Dermis microvascular lymphatic vessel endothelial cell (primary cell): ENCODE data around the gene SAMD4A. TPM values are rescaled to one million over a fixed set of nuclear protein-coding genes. Genes with fewer than 3 reads are reported as not detected.
"Not testable (repeated sequence)": the region's sequence is repeated elsewhere in the genome, so short reads cannot be mapped to it uniquely, and the experiment has no call there.

ENCODE experiments used
- DNase-seq, 2 donors: peaks; one replicate each; pipeline versions ENCODE4 v3.0.0 to v3.0.0-alpha.2; 2010; ENCODE audit warnings: low read depth in 2 of 2
- total RNA-seq: library from RNA; depleted of rRNA; stranded (reverse); fragments of >200 nt; gene quantifications from 2 replicates; pipeline ENCODE4 v1.2.1, GENCODE V29; 2014

SAMD4A gene
- total RNA-seq, 1 donor from 2014 or later, result 20.8 TPM

DNA sequence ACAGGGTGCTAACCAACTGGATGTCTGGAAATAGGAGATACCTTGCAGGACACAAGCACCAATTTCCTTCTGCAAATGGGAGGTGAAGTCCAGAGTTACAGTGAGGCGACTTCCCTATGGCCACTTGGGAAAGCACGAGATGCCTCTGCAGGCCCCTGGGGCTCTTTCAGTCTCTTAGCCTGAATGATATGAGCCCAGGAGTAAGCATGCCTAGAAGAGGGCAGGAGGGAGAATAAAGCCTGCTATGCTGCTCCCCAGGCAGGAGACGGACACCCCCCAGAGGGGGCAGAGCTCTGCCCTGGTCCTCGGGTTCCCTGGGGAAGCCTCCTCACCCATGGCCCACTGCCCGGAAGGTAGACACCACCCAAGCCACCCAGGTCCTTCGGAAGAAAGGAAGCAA is 230.6 kb downstream of the SAMD4A start:
- no peak for DNase-seq

DNA sequence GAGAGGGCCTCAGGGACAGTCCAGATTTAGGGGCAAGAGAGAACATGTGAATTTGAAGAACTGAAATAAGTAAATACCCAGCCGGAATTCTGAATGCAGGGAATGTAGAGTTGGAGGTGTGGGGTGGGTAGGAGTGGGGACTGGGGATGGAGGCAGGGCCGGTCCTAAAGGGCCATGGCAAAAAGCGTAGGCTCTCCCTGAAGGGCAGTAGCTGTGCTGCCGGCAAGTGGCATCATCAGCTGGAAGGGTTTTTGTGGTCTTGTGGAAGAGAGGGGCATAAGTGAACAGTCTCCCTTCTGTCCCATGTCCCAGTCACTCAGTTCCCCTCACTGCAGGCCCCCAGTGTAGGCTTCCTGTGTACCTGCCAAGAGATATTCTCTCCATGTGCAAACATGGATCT is 231.1 kb downstream of the SAMD4A start:
- DNase-seq, result no peak

GRCh38 chr14:54798465-54799124 is 231.7 kb downstream of the SAMD4A start:
- DNase-seq, result no peak

DNA sequence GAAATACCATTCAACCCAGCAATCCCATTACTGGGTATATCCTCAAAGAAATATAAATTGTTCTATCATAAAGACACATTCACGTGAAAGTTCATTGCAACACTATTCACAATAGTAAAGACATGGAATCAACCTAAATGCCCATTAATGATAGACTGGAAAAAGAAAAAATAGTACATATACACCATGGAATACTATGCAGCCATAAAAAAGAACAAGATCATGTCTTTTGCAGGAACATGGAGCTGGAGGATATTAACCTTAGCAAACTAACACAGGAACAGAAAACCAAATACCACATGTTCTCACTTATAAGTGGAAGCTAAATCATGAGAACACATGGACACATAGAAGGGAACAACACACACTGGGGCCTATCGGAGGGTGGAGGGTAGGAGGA is 234.6 kb downstream of the SAMD4A start:
- DNase-seq, result not testable (repeated sequence)

DNA sequence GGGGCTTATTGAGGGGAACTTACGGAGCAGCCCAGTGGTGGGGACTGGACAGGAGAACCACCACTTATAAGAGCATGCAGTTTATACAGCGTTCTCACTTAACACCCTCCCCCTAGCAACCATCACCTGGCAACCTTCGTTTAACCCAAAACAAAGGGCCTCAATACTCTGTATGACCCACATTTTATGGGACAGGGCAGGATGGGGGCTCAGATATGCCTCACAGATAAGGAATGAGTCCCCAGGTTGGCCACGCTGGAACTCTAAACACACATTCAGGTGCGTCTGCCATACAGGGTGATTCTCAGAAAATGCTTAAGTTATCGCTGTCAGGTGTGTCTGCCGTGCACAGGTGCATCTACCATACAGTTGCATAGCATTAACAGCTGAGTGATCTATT is 236.5 kb downstream of the SAMD4A start:
- DNase-seq, result peak in 1 of 2 donors; percentile 28

GRCh38 chr14:54803926-54804537 is 237.1 kb downstream of the SAMD4A start:
- DNase-seq, result peak in 1 of 2 donors; percentile 47

- DNase-seq, result no peak
These were observed 237.7 kb downstream of the SAMD4A start for GRCh38 chr14:54804538-54805041.

DNA sequence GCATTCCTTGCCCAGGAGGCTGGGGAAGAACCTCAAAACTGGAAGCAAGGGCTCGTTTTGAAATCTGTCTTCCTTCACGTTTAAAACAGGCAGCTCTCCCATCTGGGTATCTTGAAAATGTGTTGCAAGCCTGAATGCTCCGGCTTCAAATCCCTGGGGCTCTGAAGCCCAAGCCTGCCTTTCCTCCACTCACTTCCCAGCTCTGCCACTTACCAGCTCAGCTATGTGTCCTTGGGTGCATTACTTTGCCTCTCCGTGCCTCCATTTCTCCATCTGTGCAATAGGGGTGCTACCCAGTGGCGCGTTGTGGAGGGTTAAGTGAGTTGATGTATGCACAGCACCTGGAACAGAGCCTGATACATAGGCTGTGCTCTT is 238.1 kb downstream of the SAMD4A start:
- DNase-seq, result no peak

DNA sequence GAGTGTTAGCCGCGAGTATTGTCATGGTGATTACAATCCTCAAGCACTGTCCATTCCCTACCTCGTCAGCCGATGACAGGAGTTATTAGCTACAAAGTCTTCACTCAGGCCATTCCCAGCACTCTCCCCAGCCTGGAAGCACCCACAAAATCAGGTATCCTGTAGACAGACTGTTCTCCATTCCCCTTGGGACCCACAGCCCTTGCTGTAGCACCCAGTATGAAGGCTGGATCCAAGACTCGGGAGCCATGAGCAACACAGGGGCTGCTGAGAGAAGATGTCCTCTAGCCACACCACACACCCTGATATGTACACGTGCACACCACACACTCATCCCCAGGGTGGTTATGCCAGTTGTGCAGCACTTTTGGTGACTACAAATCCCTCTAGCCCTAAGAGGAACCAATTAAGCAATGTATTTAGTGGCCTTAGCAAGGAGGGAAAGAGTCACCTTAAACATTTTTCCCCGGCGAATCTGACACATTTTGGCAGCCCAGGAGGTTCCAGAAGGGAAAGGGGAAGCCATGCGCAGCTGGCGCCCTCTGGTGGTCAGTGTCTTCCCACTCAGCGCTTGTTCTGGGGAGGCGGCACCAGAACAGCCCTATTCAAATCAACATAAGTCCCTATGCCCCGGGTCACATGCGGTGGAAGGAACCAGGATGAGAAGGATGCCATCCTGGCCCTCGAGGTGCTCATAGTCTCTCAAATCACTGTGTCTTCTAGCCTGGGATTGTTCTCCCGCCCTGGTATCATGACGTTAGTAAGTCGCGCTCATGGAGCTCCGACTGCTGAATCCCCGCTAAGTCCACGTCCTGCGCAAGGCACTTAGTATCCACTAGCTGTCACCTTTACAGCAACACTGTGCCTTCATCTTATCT is 238.8 kb downstream of the SAMD4A start:
- peak; percentile 54 to 78 for DNase-seq

DNA sequence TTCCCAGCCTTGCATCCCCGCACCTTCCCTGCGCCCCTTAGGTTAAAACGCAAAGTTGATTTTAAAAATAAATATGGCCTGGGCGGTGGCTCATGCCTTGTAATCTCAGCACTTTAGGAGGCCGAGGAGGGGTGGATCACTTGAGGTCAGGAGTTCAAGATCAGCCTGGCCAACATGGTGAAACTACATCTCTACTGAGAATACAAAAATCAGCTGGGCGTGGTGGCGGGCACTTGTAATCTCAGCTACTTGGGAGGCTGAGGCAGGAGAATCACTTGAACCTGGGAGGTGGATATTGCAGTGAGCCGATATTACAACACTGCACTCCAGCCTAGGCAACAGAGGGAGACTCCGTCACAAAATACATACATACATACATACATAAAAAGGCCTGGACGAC is 239.7 kb downstream of the SAMD4A start:
- no peak for DNase-seq

- no peak for DNase-seq
These were observed 240.5 kb downstream of the SAMD4A start for GRCh38 chr14:54807428-54807827.

DNA sequence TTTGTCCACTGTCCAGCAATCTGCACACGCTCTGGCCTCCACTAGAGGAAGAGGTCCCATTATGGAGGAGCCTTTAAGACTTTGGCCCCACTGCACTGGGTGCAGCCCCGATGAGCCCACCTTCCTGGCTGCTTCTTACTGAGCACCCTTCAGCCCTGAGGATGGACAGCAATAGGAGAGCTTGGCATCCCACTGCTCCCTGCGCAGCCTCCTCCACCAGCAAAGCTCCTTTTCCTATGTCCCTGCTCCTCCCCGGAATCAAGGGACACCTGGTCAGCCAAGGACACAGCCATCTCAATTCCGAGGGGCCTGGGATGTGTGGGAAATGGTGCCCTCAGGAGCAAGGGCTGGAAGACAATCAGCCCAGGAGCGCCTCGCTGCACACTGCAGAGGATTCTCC is 241.0 kb downstream of the SAMD4A start:
- no peak for DNase-seq

DNA sequence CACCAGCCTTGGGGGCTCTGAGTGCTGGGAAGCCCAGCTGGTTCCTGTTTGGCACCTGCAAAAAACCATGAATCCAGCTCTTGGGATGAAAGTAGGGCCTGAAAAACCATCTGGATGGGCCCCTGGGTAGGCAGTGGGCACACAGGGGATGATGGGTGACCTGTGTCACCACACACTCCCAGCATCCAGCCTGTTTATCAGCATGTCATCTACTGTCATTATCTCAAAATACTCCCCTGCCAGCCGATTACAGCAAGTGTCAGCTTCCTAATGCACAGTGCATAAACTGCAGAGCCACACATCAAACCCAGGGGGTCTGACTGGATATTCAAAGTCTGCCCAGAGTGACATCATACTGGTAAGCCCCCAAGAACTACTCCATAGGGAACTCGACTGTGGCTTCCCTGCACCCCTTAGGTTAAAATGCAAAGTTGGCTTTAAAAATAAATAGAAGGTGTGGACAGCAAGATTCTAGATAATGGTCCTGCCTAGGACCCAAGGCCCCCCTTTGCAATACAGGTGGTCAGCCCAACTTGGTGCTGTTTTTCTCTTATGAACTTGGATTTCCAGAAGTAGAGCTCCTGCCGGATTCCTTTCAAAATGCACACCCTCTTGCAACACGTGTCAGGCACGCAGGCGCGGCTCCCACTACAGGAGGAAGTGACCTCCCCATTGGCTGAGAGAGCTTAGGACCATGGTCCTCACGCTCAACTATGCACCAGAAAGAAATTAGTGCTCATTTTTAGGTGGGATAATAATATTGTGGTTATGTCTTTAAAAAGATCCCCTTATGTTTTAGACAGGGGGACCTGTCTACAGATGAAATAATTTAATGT is 241.6 kb downstream of the SAMD4A start:
- no peak for DNase-seq

- DNase-seq, result no peak
These were observed 242.8 kb downstream of the SAMD4A start for GRCh38 chr14:54809767-54810166.

DNA sequence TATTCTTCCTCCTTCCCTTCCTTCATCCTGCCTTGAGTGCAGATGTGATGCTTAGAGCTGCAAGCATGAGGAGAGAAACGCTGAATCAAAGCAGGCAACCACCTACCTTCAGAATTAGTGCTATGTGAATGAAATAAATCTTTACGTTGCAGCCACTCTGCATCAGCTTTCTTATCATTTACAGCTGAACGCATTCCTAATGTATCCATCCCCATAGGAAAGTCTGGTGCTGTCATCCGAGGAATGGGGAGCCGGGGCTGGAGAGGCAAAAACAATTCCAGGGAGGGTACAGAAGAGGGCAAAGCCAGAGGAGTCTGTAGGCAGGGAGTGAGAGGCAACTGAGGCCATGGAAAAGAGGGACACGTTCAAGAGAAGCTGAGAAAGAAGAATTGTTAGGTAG is 245.7 kb downstream of the SAMD4A start:
- DNase-seq, result no peak

- no peak for DNase-seq
These were observed 246.2 kb downstream of the SAMD4A start for GRCh38 chr14:54813081-54813480.

DNA sequence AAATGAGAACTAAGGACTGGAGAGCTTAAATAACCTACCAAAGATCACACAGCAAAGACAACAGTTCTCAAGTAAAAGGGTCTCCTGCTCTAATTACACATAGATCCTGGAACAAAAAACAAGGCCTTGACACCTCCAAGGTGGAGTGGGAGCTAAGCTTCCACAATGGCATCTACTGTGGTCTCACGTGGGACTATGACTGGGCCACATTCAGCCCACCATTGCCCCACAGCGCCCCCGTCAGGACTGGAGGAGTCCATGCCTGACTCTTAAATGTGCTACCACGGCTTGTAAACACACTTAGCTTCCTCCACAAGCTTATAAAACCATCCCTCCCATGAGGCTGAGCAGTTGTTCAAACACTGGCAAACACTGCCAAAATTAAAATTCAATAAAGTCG is 247.1 kb downstream of the SAMD4A start:
- DNase-seq, result no peak

- DNase-seq, result peak; percentile 33 to 60
These were observed 248.1 kb downstream of the SAMD4A start for GRCh38 chr14:54815016-54815415.

GRCh38 chr14:54815515-54815914 is 248.6 kb downstream of the SAMD4A start:
- no peak for DNase-seq

DNA sequence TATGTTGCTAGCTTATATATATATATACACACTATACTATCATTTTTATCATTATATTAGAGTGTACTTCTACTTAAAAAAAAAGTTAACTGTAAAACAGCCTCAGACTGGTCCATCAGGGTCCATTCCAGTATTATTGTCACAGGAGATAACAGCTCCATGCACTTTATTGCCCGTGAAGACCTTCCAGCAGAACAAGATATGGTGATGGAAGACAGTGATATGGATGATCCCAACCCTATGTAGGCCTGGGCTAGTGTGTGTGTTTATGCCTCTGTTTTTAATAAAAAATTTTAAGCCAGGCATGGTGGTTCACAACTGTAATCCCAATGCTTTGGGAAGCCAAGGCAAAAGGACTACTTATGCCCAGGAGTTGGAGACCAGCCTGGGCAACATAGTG is 249.5 kb downstream of the SAMD4A start:
- no peak for DNase-seq

DNA sequence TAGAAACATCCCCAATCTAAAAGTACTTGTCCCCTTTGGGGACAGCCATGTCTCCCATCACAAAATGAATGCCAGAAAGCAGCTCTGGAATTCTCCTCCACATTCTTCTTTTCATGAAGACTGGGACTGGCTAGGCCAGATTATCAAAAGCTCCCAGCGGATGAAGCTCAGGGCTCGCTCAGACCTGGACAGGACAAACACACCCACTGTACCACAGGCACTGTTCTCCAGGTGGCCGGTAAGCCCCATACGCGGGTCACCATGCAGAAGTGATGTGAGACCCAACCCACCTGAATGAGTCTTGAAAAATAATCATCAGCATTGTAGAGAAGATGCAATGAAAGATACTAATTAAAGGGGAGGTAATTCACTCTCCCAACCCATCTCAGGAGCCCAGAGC is 250.6 kb downstream of the SAMD4A start:
- DNase-seq, result no peak
